K562 (cell line): Measurements from ENCODE around the gene AHCYL1. TPM values are rescaled to one million over a fixed set of nuclear protein-coding genes. Genes with fewer than 3 reads are reported as not detected.

ENCODE experiments used
- CAMTA2 ChIP-seq: fragments of 250-450 bp; sonication (Bioruptor Pico); conservative IDR thresholded peaks from 2 replicates; pipeline ENCODE4 v1.5.1; 2022
- EZH2 ChIP-seq: IDR thresholded peaks from 2 replicates; pipeline ENCODE4 v1.6.1; 2012; ENCODE audit warnings: low read depth, mild to moderate bottlenecking, inconsistent platforms, low read length, borderline replicate concordance
- HINFP ChIP-seq: fragments of 450-650 bp; conservative IDR thresholded peaks from 2 replicates; pipeline ENCODE4 v1.6.1; 2016; ENCODE audit warnings: missing genetic modification characterization, low read depth, mild to moderate bottlenecking, control low read depth, missing compliant biosample characterization
- ILF3 ChIP-seq: fragments of 450-650 bp; IDR thresholded peaks from 2 replicates; pipeline ENCODE4 v1.6.1; 2018; ENCODE audit warnings: antibody characterized with exemption, mild to moderate bottlenecking, moderate library complexity, borderline replicate concordance
- MYNN ChIP-seq, 2 experiments: sonication (generic); formaldehyde crosslinking in 1 of 2; IDR thresholded peaks; 2 replicates each; pipeline versions ENCODE4 v1.5.0 to v1.6.1; 2016 to 2020; ENCODE audit warnings: antibody characterized with exemption in 1 of 2, missing genetic modification reagents in 1 of 2
- PHB ChIP-seq: fragments of 250-450 bp; sonication (Bioruptor Pico); IDR thresholded peaks from 2 replicates; pipeline ENCODE4 v1.5.0; 2021
- RFX5 ChIP-seq: IDR thresholded peaks from 2 replicates; pipeline ENCODE4 v1.6.1; 2011; ENCODE audit warnings: low read depth, mild to moderate bottlenecking, improper control_type of control experiment, low read length
- SAP30 ChIP-seq: fragments of 200-600 bp; sonication (generic); IDR thresholded peaks from 2 replicates; pipeline ENCODE4 v1.6.1; 2012; ENCODE audit warnings: borderline replicate concordance, low read depth, mild to moderate bottlenecking, moderate library complexity, low read length, control low read depth, inconsistent platforms; ENCODE audit not compliant: insufficient read depth, poor library complexity, severe bottlenecking
- SIRT6 ChIP-seq: IDR thresholded peaks from one replicate; pipeline ENCODE4 v1.6.1; 2012; ENCODE audit warnings: low read depth, mild to moderate bottlenecking, control low read depth, inconsistent platforms, low read length, moderate library complexity
- STAT5B ChIP-seq: fragments of 250-450 bp; sonication (Bioruptor Pico); IDR thresholded peaks from 2 replicates; pipeline ENCODE4 v1.8.0; 2021; ENCODE audit warnings: mild to moderate bottlenecking, inconsistent platforms
- UBTF ChIP-seq, 2 experiments: IDR thresholded peaks; 2 replicates each; pipeline ENCODE4 v1.6.1; 2012; ENCODE audit warnings: improper control_type of control experiment in 2 of 2, low read depth in 2 of 2, low read length in 2 of 2, borderline replicate concordance in 1 of 2
- ZMIZ1 ChIP-seq, 2 experiments: fragments of 150-350 bp in 1 of 2; IDR thresholded peaks; 2 replicates each; pipeline ENCODE4 v1.6.1; 2012 to 2016; ENCODE audit warnings: low read depth in 2 of 2, low read length in 2 of 2, mild to moderate bottlenecking in 1 of 2, moderate library complexity in 1 of 2
- ZNF165 ChIP-seq: fragments of 250-450 bp; sonication (Bioruptor Pico); IDR thresholded peaks from 2 replicates; pipeline ENCODE4 v1.4.0; 2020; ENCODE audit warnings: borderline replicate concordance
- ZNF263 ChIP-seq: sonication (generic); formaldehyde crosslinking; IDR thresholded peaks from 2 replicates; pipeline ENCODE4 v1.8.0; 2022; ENCODE audit warnings: mild to moderate bottlenecking, missing genetic modification reagents, borderline replicate concordance
- ZNF316 ChIP-seq: fragments of 450-650 bp; IDR thresholded peaks from 2 replicates; pipeline ENCODE4 v1.6.1; 2016
- ZNF449 ChIP-seq: fragments of 250-450 bp; sonication (Bioruptor Pico); IDR thresholded peaks from 2 replicates; pipeline ENCODE4 v1.8.0; 2022; ENCODE audit warnings: moderate library complexity, mild to moderate bottlenecking, inconsistent platforms
- ZNF655 ChIP-seq: fragments of 250-450 bp; sonication (Bioruptor Pico); IDR thresholded peaks from 2 replicates; pipeline ENCODE4 v1.5.0; 2021
- polyA plus RNA-seq, 8 experiments: library from polyadenylated mRNA; depleted of rRNA in 4 of 8; stranded (reverse) in 5 of 8; unstranded in 3 of 8; fragments of >200 nt; fragmentation: Nextera tagmentation in 2 of 8; fragmentation: Illumina TruSeq in 1 of 8; extraction: Ambion mirVana in 2 of 8; extraction: Trizol in 1 of 8; gene quantifications; 2 replicates each; pipeline versions ENCODE4 v1.2.1 to v1.2.3, GENCODE V29; 2011 to 2014; ENCODE audit warnings: inconsistent platforms in 1 of 8, missing spikeins in 1 of 8
- total RNA-seq, 7 experiments: library from RNA; depleted of rRNA in 6 of 7; stranded (reverse); fragments of >200 nt in 6 of 7; fragmentation: Illumina TruSeq in 2 of 7; extraction: Trizol in 2 of 7; gene quantifications; 2 replicates each; pipeline versions ENCODE4 v1.2.1 to v1.2.3, GENCODE V29; 2011 to 2021; ENCODE audit warnings: low replicate concordance in 1 of 7

AHCYL1 gene
- total and polyA plus RNA-seq, 9 of the 15 experiments (the other 6 are each of a cell fraction or from before 2014, with no cell fraction given), result 27.3 to 118 (median 44.5) TPM

GRCh38 chr1:110057963-110058518 lies 73.5 kb downstream of the AHCYL1 start (continued):
- TF ChIP-seq ZNF449 (CRISPR knock-in tag) (peak; percentile 40; the same call in 1 of the 2 replicates), EZH2 (no peak), ZMIZ1 (IDR thresholded peaks at IDR 0.05; ENCODE audit: low read depth in 2 of 2, low read length in 2 of 2) (no peak), ZNF165 (CRISPR knock-in tag) (no peak), SIRT6 (no peak), HINFP (tag) (no peak), RFX5 (no peak), SAP30 (no peak), CAMTA2 (no peak), ILF3 (no peak), ZNF263 (CRISPR knock-in tag) (peak; percentile 84; the same call in 1 of the 2 replicates), ZNF655 (no peak), UBTF (IDR thresholded peaks at IDR 0.05; ENCODE audit: borderline replicate concordance in 1 of 2, low read depth in 2 of 2, low read length in 2 of 2) (peak in 1 of 2 experiments; percentile 63; a peak in 2 of 4 replicates), STAT5B (CRISPR knock-in tag) (no peak), ZNF316 (no peak), MYNN (IDR thresholded peaks at IDR 0.05) (peak; percentile 40; the same call in 1 of the 2 replicates), MYNN (CRISPR knock-in tag; IDR thresholded peaks at IDR 0.05) (no peak), PHB (CRISPR knock-in tag) (no peak)
